DOHH2 (cell line): Measurements from ENCODE around the gene DHDDS.

Experiments
- H3F3A ChIP-seq: fragments of 200-600 bp; sonication (generic), shearing (Covaris generic); 2 replicates; pipeline ENCODE4 v1.6.0; 2016; ENCODE audit warnings: antibody characterized with exemption, mild to moderate bottlenecking; ENCODE audit not compliant: control insufficient read depth, insufficient read depth
- H3K27ac ChIP-seq: fragments of 200-600 bp; sonication (generic); 2 replicates; pipeline ENCODE4 v1.5.1; 2014; ENCODE audit warnings: low read depth, mild to moderate bottlenecking, low read length, moderate library complexity
- H3K27me3 ChIP-seq: fragments of 200-600 bp; sonication (generic); 2 replicates; pipeline ENCODE4 v1.6.1; 2014; ENCODE audit warnings: mild to moderate bottlenecking, low read length, mixed read lengths; ENCODE audit not compliant: control insufficient read depth
- H3K36me3 ChIP-seq: fragments of 200-600 bp; sonication (generic); 2 replicates; pipeline ENCODE4 v1.6.1; 2014; ENCODE audit warnings: mild to moderate bottlenecking, low read length, moderate library complexity, mixed read lengths; ENCODE audit not compliant: control insufficient read depth
- H3K4me1 ChIP-seq: fragments of 200-600 bp; sonication (generic); 2 replicates; pipeline ENCODE4 v1.6.1; 2014; ENCODE audit warnings: mild to moderate bottlenecking, low read length, mixed read lengths; ENCODE audit not compliant: control insufficient read depth
- H3K4me2 ChIP-seq: fragments of 200-600 bp; sonication (generic); 2 replicates; pipeline ENCODE4 v1.6.0; 2014; ENCODE audit warnings: mild to moderate bottlenecking, low read length, moderate library complexity
- H3K4me3 ChIP-seq: fragments of 200-600 bp; sonication (generic); 2 replicates; pipeline ENCODE4 v1.5.1; 2014; ENCODE audit warnings: mild to moderate bottlenecking, low read length, mixed read lengths
- H3K79me2 ChIP-seq: fragments of 200-600 bp; sonication (generic); 2 replicates; pipeline ENCODE4 v1.6.1; 2014; ENCODE audit warnings: mild to moderate bottlenecking, low read length, mixed read lengths; ENCODE audit not compliant: control insufficient read depth
- H3K9me2 ChIP-seq: fragments of 200-600 bp; sonication (generic); replicated peaks from 2 replicates; pipeline ENCODE4 v1.6.1; 2014; ENCODE audit warnings: mild to moderate bottlenecking, low read length, mixed read lengths; ENCODE audit not compliant: control insufficient read depth
- H3K9me3 ChIP-seq: fragments of 200-600 bp; sonication (generic); 2 replicates; pipeline ENCODE4 v1.6.1; 2014; ENCODE audit warnings: antibody characterized with exemption, low read length, mixed read lengths; ENCODE audit not compliant: control insufficient read depth, insufficient read depth
- H4K20me1 ChIP-seq: fragments of 200-600 bp; sonication (generic); 2 replicates; pipeline ENCODE4 v1.6.0; 2014; ENCODE audit warnings: low read depth, mild to moderate bottlenecking, antibody characterized with exemption, low read length, moderate library complexity; ENCODE audit not compliant: control insufficient read depth, insufficient read depth
- CTCF ChIP-seq: fragments of 200-600 bp; sonication (generic); IDR thresholded peaks from one replicate; pipeline ENCODE4 v1.5.1; 2014; ENCODE audit warnings: antibody characterized with exemption, mild to moderate bottlenecking, low read depth, low read length; ENCODE audit not compliant: poor library complexity, severe bottlenecking
- EZH2phosphoT487 ChIP-seq: fragments of 200-600 bp; sonication (generic); IDR thresholded peaks from 2 replicates; pipeline ENCODE4 v1.6.1; 2017; ENCODE audit warnings: borderline replicate concordance, mild to moderate bottlenecking, antibody characterized with exemption, low read length, moderate library complexity, mixed read lengths

DHDDS gene

DNA sequence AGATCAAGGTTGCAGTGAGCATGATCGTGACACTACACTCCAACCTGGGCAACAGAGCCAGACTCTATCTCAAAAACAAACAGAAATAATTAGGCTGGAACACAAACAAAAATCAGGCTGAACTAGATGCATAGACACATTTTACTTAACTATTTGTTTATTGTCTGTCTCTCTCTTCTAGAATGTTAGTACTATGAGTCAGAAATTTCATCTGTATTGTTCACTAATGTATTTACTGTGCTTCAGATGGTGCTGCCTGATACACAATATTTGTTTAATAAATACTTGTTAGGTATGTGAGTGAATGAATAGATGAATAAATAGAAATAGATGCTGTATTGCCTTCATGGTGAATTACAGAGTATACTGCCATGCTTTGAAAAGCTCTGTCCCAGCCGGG, 27.5 kb upstream of the DHDDS start:
- TF ChIP-seq EZH2phosphoT487 (no peak), CTCF (no peak)
- H3K79me2 ChIP-seq, result no peaks in the 10 kb centered on the region
- no peak overlapping the region for H3K4me2 ChIP-seq
- H3K27me3 ChIP-seq, result peaks cover 40% of the 10 kb centered on the region
- no peak overlapping the region for H3K27ac ChIP-seq
- peaks cover 11% of the 10 kb centered on the region for H3K4me1 ChIP-seq
- no peaks in the 10 kb centered on the region for H4K20me1 ChIP-seq
- no peaks in the 10 kb centered on the region for H3K9me3 ChIP-seq
- H3K36me3 ChIP-seq, result no peaks in the 10 kb centered on the region
- H3K4me3 ChIP-seq, result no peak overlapping the region
- no peaks in the 10 kb centered on the region for H3F3A ChIP-seq
- H3K9me2 ChIP-seq, result no peaks in the 10 kb centered on the region

GRCh38 chr1:26405281-26405915, 26.7 kb upstream of the DHDDS start:
- no peaks in the 10 kb centered on the region for H3K9me2 ChIP-seq
- H3K4me3 ChIP-seq, result no peak overlapping the region
- no peak for TF ChIP-seq EZH2phosphoT487
- no peak for TF ChIP-seq CTCF
- H3K27me3 ChIP-seq, result peaks cover 42% of the 10 kb centered on the region
- peaks cover 15% of the 10 kb centered on the region for H3K4me1 ChIP-seq
- no peak overlapping the region for H3K27ac ChIP-seq
- H4K20me1 ChIP-seq, result no peaks in the 10 kb centered on the region
- H3K9me3 ChIP-seq, result no peaks in the 10 kb centered on the region
- H3K4me2 ChIP-seq, result no peak overlapping the region
- no peaks in the 10 kb centered on the region for H3K36me3 ChIP-seq
- no peaks in the 10 kb centered on the region for H3K79me2 ChIP-seq
- H3F3A ChIP-seq, result no peaks in the 10 kb centered on the region

GRCh38 chr1:26408604-26409003, 23.5 kb upstream of the DHDDS start:
- no peaks in the 10 kb centered on the region for H3F3A ChIP-seq
- no peaks in the 10 kb centered on the region for H4K20me1 ChIP-seq
- H3K27ac ChIP-seq, result no peak overlapping the region
- peak overlapping the region; percentile 50 for H3K4me2 ChIP-seq
- H3K79me2 ChIP-seq, result no peaks in the 10 kb centered on the region
- no peaks in the 10 kb centered on the region for H3K9me3 ChIP-seq
- H3K9me2 ChIP-seq, result no peaks in the 10 kb centered on the region
- peak overlapping the region; percentile 29; the same call in 1 of the 2 replicates for H3K4me3 ChIP-seq
- H3K4me1 ChIP-seq, result peaks cover 15% of the 10 kb centered on the region
- H3K36me3 ChIP-seq, result no peaks in the 10 kb centered on the region
- TF ChIP-seq EZH2phosphoT487, result no peak
- TF ChIP-seq CTCF, result no peak
- peaks cover 66% of the 10 kb centered on the region for H3K27me3 ChIP-seq
